MM.1S (cell line): ENCODE results near the gene EEA1.

Experiments
- DNase-seq: peaks from one replicate; pipeline ENCODE4 v3.0.0-alpha.2; 2015
- H2AFZ ChIP-seq: fragments of 300-600 bp; sonication (generic); 2 replicates; pipeline ENCODE4 v1.6.0; 2016; ENCODE audit warnings: antibody characterized with exemption, low read length
- H3F3A ChIP-seq: fragments of 300-600 bp; sonication (generic); 2 replicates; pipeline ENCODE4 v1.6.1; 2016; ENCODE audit warnings: mild to moderate bottlenecking, antibody characterized with exemption, low read length, moderate library complexity, mixed read lengths; ENCODE audit not compliant: insufficient read depth
- H3K27ac ChIP-seq: fragments of 300-600 bp; sonication (generic); 2 replicates; pipeline ENCODE4 v1.5.1; 2016; ENCODE audit warnings: mild to moderate bottlenecking, low read length
- H3K27me3 ChIP-seq: fragments of 300-600 bp; sonication (generic); replicated peaks from 2 replicates; pipeline ENCODE4 v1.6.0; 2016; ENCODE audit warnings: low read length; ENCODE audit not compliant: insufficient read depth
- H3K36me3 ChIP-seq: fragments of 300-600 bp; sonication (generic); replicated peaks from 2 replicates; pipeline ENCODE4 v1.6.1; 2016; ENCODE audit warnings: mild to moderate bottlenecking, low read length, mixed read lengths; ENCODE audit not compliant: insufficient read depth
- H3K4me1 ChIP-seq: fragments of 300-600 bp; sonication (generic); 2 replicates; pipeline ENCODE4 v1.6.1; 2016; ENCODE audit warnings: low read length, mixed read lengths
- H3K4me2 ChIP-seq: fragments of 300-600 bp; sonication (generic); 2 replicates; pipeline ENCODE4 v1.6.0; 2016; ENCODE audit warnings: low read depth, low read length
- H3K4me3 ChIP-seq: fragments of 300-600 bp; sonication (generic); 2 replicates; pipeline ENCODE4 v1.5.1; 2016; ENCODE audit warnings: low read length, mixed read lengths
- H3K79me2 ChIP-seq: fragments of 300-600 bp; sonication (generic); 2 replicates; pipeline ENCODE4 v1.6.1; 2016; ENCODE audit warnings: mixed run types, low read length, mixed read lengths
- H3K9ac ChIP-seq: fragments of 300-600 bp; sonication (generic); 2 replicates; pipeline ENCODE4 v1.6.1; 2016; ENCODE audit warnings: low read length, mixed read lengths
- H3K9me2 ChIP-seq: fragments of 300-600 bp; sonication (generic); replicated peaks from 2 replicates; pipeline ENCODE4 v1.6.1; 2016; ENCODE audit warnings: mild to moderate bottlenecking, low read length, mixed read lengths; ENCODE audit not compliant: insufficient read depth
- H3K9me3 ChIP-seq: fragments of 300-600 bp; sonication (generic); replicated peaks from 2 replicates; pipeline ENCODE4 v1.6.1; 2016; ENCODE audit warnings: mild to moderate bottlenecking, low read length, mixed read lengths; ENCODE audit not compliant: insufficient read depth
- H4K20me1 ChIP-seq: fragments of 300-600 bp; sonication (generic); 2 replicates; pipeline ENCODE4 v1.6.1; 2016; ENCODE audit warnings: mild to moderate bottlenecking, low read length, moderate library complexity, mixed read lengths; ENCODE audit not compliant: insufficient read depth
- EZH2 ChIP-seq: fragments of 300-600 bp; sonication (generic); optimal IDR thresholded peaks from 2 replicates; pipeline ENCODE3; 2017; ENCODE audit warnings: low read depth, mild to moderate bottlenecking, antibody characterized with exemption, low read length, mixed read lengths
- EZH2phosphoT487 ChIP-seq: fragments of 300-600 bp; sonication (generic); IDR thresholded peaks from 2 replicates; pipeline ENCODE4 v1.6.1; 2018; ENCODE audit warnings: antibody characterized with exemption, low read length
- TF ChIP-seq, protein P1 (sequence below): fragments of 300-600 bp; sonication (generic); IDR thresholded peaks from 2 replicates; pipeline ENCODE4 v1.5.1; 2016; ENCODE audit warnings: antibody characterized with exemption, low read length, mixed read lengths

The EEA1 gene

DNA sequence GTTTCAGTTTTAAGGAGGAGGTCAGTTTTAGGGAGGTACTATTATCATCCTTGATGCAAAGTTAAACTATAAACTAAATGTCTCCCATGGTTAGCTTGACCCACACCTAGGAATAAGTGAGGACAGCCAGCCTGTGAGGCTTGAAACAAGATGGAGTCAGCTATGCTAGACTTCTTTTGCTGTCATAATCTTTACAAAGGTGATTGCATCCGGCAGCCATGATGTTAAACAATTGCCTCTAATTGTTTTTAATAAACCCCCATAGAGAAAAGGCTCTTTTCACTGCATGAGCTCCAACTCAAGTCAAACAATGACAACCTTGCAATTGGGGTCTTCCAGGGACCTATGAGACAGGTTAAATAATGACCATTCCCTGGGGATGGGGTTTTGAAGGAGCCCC, 45.7 kb upstream of the EEA1 start:
- H4K20me1 ChIP-seq = no peaks in the 10 kb centered on the region
- H3K4me1 ChIP-seq = peaks cover 3% of the 10 kb centered on the region; the same call in 1 of the 2 replicates
- no peak overlapping the region for H2AFZ ChIP-seq
- no peaks in the 10 kb centered on the region for H3K9me2 ChIP-seq
- H3K27me3 ChIP-seq = no peaks in the 10 kb centered on the region
- H3K4me3 ChIP-seq = no peak overlapping the region
- H3K36me3 ChIP-seq = no peaks in the 10 kb centered on the region
- TF ChIP-seq EZH2 (no peak), EZH2phosphoT487 (no peak)
- TF ChIP-seq, protein P1, sequence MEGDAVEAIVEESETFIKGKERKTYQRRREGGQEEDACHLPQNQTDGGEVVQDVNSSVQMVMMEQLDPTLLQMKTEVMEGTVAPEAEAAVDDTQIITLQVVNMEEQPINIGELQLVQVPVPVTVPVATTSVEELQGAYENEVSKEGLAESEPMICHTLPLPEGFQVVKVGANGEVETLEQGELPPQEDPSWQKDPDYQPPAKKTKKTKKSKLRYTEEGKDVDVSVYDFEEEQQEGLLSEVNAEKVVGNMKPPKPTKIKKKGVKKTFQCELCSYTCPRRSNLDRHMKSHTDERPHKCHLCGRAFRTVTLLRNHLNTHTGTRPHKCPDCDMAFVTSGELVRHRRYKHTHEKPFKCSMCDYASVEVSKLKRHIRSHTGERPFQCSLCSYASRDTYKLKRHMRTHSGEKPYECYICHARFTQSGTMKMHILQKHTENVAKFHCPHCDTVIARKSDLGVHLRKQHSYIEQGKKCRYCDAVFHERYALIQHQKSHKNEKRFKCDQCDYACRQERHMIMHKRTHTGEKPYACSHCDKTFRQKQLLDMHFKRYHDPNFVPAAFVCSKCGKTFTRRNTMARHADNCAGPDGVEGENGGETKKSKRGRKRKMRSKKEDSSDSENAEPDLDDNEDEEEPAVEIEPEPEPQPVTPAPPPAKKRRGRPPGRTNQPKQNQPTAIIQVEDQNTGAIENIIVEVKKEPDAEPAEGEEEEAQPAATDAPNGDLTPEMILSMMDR = no peak
- no peak for DNase-seq
- H3F3A ChIP-seq = peaks cover 4% of the 10 kb centered on the region; the same call in 1 of the 2 replicates
- no peaks in the 10 kb centered on the region for H3K9me3 ChIP-seq
- H3K9ac ChIP-seq = no peak overlapping the region
- H3K4me2 ChIP-seq = no peak overlapping the region
- no peaks in the 10 kb centered on the region for H3K79me2 ChIP-seq
- H3K27ac ChIP-seq = no peak overlapping the region

DNA sequence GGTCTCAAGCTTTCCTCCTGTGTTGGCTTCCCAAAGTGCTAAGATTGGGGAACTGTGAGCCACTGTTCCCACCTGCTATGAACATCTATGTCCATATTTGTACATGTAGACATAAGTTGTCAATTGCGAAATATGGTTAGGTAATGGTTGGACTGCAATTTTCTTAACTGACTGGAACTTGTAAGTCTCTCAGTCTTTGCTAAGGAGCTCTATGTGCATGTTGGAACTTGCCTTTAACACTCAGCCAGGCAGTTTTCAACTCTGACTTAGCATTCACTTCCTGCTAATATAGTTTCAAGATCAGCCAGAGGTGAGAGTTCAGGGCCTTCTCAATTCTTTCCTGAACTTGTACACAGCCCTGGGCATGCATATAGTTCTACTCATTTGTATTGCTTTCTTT, 44.5 kb upstream of the EEA1 start:
- peak overlapping the region; percentile 9; the same call in 1 of the 2 replicates for H3K27ac ChIP-seq
- H3K9ac ChIP-seq = no peak overlapping the region
- no peaks in the 10 kb centered on the region for H3K9me2 ChIP-seq
- H3K79me2 ChIP-seq = no peaks in the 10 kb centered on the region
- H3K36me3 ChIP-seq = no peaks in the 10 kb centered on the region
- H3F3A ChIP-seq = peaks cover 4% of the 10 kb centered on the region; the same call in 1 of the 2 replicates
- H2AFZ ChIP-seq = no peak overlapping the region
- no peak overlapping the region for H3K4me2 ChIP-seq
- H4K20me1 ChIP-seq = no peaks in the 10 kb centered on the region
- DNase-seq = peak; percentile 73
- no peaks in the 10 kb centered on the region for H3K9me3 ChIP-seq
- no peak overlapping the region for H3K4me3 ChIP-seq
- TF ChIP-seq EZH2phosphoT487 (no peak), EZH2 (no peak)
- TF ChIP-seq, protein P1 = no peak
- no peaks in the 10 kb centered on the region for H3K27me3 ChIP-seq
- peaks cover 3% of the 10 kb centered on the region; the same call in 1 of the 2 replicates for H3K4me1 ChIP-seq

DNA sequence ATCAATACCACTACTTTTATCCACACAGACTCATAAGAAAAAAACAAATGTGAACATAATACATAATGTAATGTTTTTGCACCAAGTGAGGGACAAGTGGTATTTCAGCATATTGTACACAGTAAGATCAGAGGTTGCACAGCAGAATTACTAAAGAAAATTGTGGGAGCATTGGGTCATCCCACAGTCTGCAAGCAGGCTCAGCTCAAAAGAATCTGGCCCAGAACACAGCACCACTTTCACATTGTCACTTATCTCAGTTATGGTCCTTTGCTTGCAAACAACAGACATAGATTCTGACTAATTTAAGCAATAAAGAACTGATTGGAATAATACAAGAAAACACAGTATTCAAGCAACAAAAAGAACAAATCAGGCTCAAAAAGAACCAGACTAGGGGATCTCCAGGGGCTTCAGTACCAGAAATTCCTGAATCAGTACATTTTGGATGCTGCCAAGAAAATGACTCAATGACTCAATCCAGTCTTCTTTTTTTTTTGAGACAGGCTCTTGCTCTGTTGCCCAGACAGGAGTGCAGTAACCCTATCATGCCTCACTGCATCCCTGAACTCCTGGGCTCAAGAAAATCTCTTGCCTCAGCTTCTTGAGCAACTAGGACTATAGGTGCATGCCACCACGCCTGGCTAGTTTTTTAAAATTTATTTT, 42.9 kb upstream of the EEA1 start:
- no peak overlapping the region for H2AFZ ChIP-seq
- TF ChIP-seq, protein P1 = no peak
- no peak for TF ChIP-seq EZH2
- no peak for TF ChIP-seq EZH2phosphoT487
- no peak overlapping the region for H3K4me2 ChIP-seq
- H3K4me1 ChIP-seq = peaks cover 3% of the 10 kb centered on the region; the same call in 1 of the 2 replicates
- no peak for DNase-seq
- H3F3A ChIP-seq = peaks cover 4% of the 10 kb centered on the region; the same call in 1 of the 2 replicates
- H3K27ac ChIP-seq = no peak overlapping the region
- H3K9me2 ChIP-seq = no peaks in the 10 kb centered on the region
- H3K27me3 ChIP-seq = no peaks in the 10 kb centered on the region
- no peaks in the 10 kb centered on the region for H3K36me3 ChIP-seq
- H3K9ac ChIP-seq = no peak overlapping the region
- no peak overlapping the region for H3K4me3 ChIP-seq
- no peaks in the 10 kb centered on the region for H3K79me2 ChIP-seq
- H3K9me3 ChIP-seq = no peaks in the 10 kb centered on the region
- no peaks in the 10 kb centered on the region for H4K20me1 ChIP-seq
